Hepatocyte (in vitro differentiated cells): ENCODE data around the gene NUDT7. TPM values are rescaled to one million over a fixed set of nuclear protein-coding genes. Genes with fewer than 3 reads are reported as not detected.

Experiments
- DNase-seq: peaks from one replicate; pipeline ENCODE4 v3.0.0-alpha.2; 2016; ENCODE audit warnings: low spot score
- H2AFZ ChIP-seq: fragments of 200-600 bp; sonication (generic); 2 replicates; pipeline ENCODE4 v1.6.0; 2016; ENCODE audit warnings: antibody characterized with exemption, mild to moderate bottlenecking
- H3K27ac ChIP-seq: fragments of 200-600 bp; sonication (generic); 2 replicates; pipeline ENCODE4 v1.5.1; 2016; ENCODE audit warnings: mild to moderate bottlenecking
- H3K27me3 ChIP-seq: fragments of 200-600 bp; sonication (generic); 2 replicates; pipeline ENCODE4 v1.6.1; 2016
- H3K36me3 ChIP-seq: fragments of 200-600 bp; sonication (generic); replicated peaks from 2 replicates; pipeline ENCODE4 v1.5.1; 2016; ENCODE audit warnings: low read depth; ENCODE audit not compliant: insufficient read depth
- H3K4me1 ChIP-seq: fragments of 200-600 bp; sonication (generic); 2 replicates; pipeline ENCODE4 v1.5.1; 2016; ENCODE audit warnings: mild to moderate bottlenecking, moderate library complexity; ENCODE audit not compliant: insufficient read depth
- H3K4me2 ChIP-seq: fragments of 200-600 bp; sonication (generic); 2 replicates; pipeline ENCODE4 v1.6.0; 2016
- H3K4me3 ChIP-seq: fragments of 200-600 bp; sonication (generic); 2 replicates; pipeline ENCODE4 v1.5.1; 2016; ENCODE audit warnings: mild to moderate bottlenecking
- H3K79me2 ChIP-seq: fragments of 200-600 bp; sonication (generic); 2 replicates; pipeline ENCODE4 v1.6.0; 2017; ENCODE audit warnings: mild to moderate bottlenecking
- H3K9me2 ChIP-seq: fragments of 200-600 bp; sonication (generic); replicated peaks from 2 replicates; pipeline ENCODE4 v1.6.0; 2017; ENCODE audit warnings: mild to moderate bottlenecking; ENCODE audit not compliant: insufficient read depth
- H3K9me3 ChIP-seq: fragments of 200-600 bp; sonication (generic); 2 replicates; pipeline ENCODE4 v1.5.1; 2016; ENCODE audit warnings: low read depth, mild to moderate bottlenecking
- H4K20me1 ChIP-seq: fragments of 200-600 bp; sonication (generic); 2 replicates; pipeline ENCODE4 v1.6.0; 2016; ENCODE audit warnings: mild to moderate bottlenecking; ENCODE audit not compliant: insufficient read depth, poor library complexity, severe bottlenecking
- CTCF ChIP-seq: fragments of 200-600 bp; sonication (generic); IDR thresholded peaks from 2 replicates; pipeline ENCODE4 v1.5.1; 2016; ENCODE audit warnings: antibody characterized with exemption, mild to moderate bottlenecking; ENCODE audit not compliant: poor library complexity
- EZH2 ChIP-seq: fragments of 200-600 bp; sonication (generic); IDR thresholded peaks from 2 replicates; pipeline ENCODE4 v1.6.1; 2016; ENCODE audit warnings: antibody characterized with exemption, mild to moderate bottlenecking, borderline replicate concordance
- EZH2phosphoT487 ChIP-seq: fragments of 200-600 bp; sonication (generic); IDR thresholded peaks from one replicate; pipeline ENCODE4 v1.6.1; 2018; ENCODE audit warnings: antibody characterized with exemption, mild to moderate bottlenecking, low read depth, moderate library complexity; ENCODE audit not compliant: unreplicated experiment, severe bottlenecking
- WGBS: methylation state at CpG from one replicate; pipeline ENCODE4 v1.1.6; 2016; ENCODE audit warnings: low lambda C conversion rate; ENCODE audit errors: missing lambda C conversion rate; 5-methylcytosine and 5-hydroxymethylcytosine counted together
- polyA plus RNA-seq: library from polyadenylated mRNA; unstranded; fragments of >200 nt; fragmentation: Nextera tagmentation; extraction: Ambion mirVana; gene quantifications from 2 replicates; pipeline ENCODE4 v1.2.1, GENCODE V29; 2016
- total RNA-seq: library from RNA; depleted of rRNA; stranded (reverse); fragments of >200 nt; gene quantifications from 2 replicates; pipeline ENCODE4 v1.2.3, GENCODE V29; 2014

NUDT7 gene
- total and polyA plus RNA-seq, 2 experiments from 2014 or later, result 10.3 to 16.7 TPM

- Histone ChIP-seq H3K36me3 (no peaks in the 10 kb centered on the region), H4K20me1 (no peaks in the 10 kb centered on the region), H3K4me3 (no peak overlapping the region), H3K27me3 (no peaks in the 10 kb centered on the region), H3K4me1 (no peaks in the 10 kb centered on the region), H3K9me3 (no peaks in the 10 kb centered on the region), H3K27ac (peak overlapping the region; percentile 34), H3K9me2 (no peaks in the 10 kb centered on the region), H2AFZ (no peak overlapping the region), H3K79me2 (no peaks in the 10 kb centered on the region), H3K4me2 (no peak overlapping the region)
- 41% methylated on average over 5 of the region's 5 CpGs for WGBS
- no peak for TF ChIP-seq EZH2
- TF ChIP-seq CTCF, result no peak
- no peak for TF ChIP-seq EZH2phosphoT487
- peak; percentile 34 for DNase-seq
Observed at GRCh38 chr16:77711775-77712174, 10.5 kb upstream of the NUDT7 start.

- no peak for TF ChIP-seq CTCF
- 90% methylated on average over 5 of the region's 5 CpGs for WGBS
Observed at GRCh38 chr16:77715145-77715544, 7.2 kb upstream of the NUDT7 start.

GRCh38 chr16:77721752-77722308, 484 bp upstream of the NUDT7 start:
- TF ChIP-seq EZH2phosphoT487 (no peak), CTCF (no peak), EZH2 (no peak)
- Histone ChIP-seq H3K9me3 (no peaks in the 10 kb centered on the region), H3K4me1 (peaks cover 5% of the 10 kb centered on the region), H4K20me1 (no peaks in the 10 kb centered on the region), H3K4me3 (no peak overlapping the region), H3K79me2 (no peaks in the 10 kb centered on the region), H3K9me2 (no peaks in the 10 kb centered on the region), H2AFZ (peak overlapping the region; percentile 37), H3K4me2 (peak overlapping the region; percentile 70), H3K27me3 (no peaks in the 10 kb centered on the region), H3K27ac (peak overlapping the region; percentile 24), H3K36me3 (no peaks in the 10 kb centered on the region)
- no peak for DNase-seq
- 71% methylated on average over 12 of the region's 12 CpGs for WGBS

More at GRCh38 chr16:77715145-77715544, 7.2 kb upstream of the NUDT7 start:
- no peak for DNase-seq
- H3K9me2 ChIP-seq, result no peaks in the 10 kb centered on the region
- H3K4me1 ChIP-seq, result no peaks in the 10 kb centered on the region
- no peaks in the 10 kb centered on the region for H3K36me3 ChIP-seq
- no peaks in the 10 kb centered on the region for H3K27me3 ChIP-seq
- no peak overlapping the region for H3K27ac ChIP-seq
- no peaks in the 10 kb centered on the region for H3K9me3 ChIP-seq
- no peaks in the 10 kb centered on the region for H4K20me1 ChIP-seq
- H3K4me2 ChIP-seq, result no peak overlapping the region
- H3K4me3 ChIP-seq, result no peak overlapping the region
- H3K79me2 ChIP-seq, result no peaks in the 10 kb centered on the region
- no peak overlapping the region for H2AFZ ChIP-seq

GRCh38 chr16:77723108-77723514, 797 bp downstream of the NUDT7 start:
- H3K27ac ChIP-seq, result peak overlapping the region; percentile 92
- no peaks in the 10 kb centered on the region for H3K79me2 ChIP-seq
- no peak for TF ChIP-seq EZH2phosphoT487
- TF ChIP-seq CTCF, result no peak
- TF ChIP-seq EZH2, result no peak
- no peaks in the 10 kb centered on the region for H3K36me3 ChIP-seq
- H4K20me1 ChIP-seq, result no peaks in the 10 kb centered on the region
- 13% methylated on average over 5 of the region's 5 CpGs for WGBS
- H3K27me3 ChIP-seq, result no peaks in the 10 kb centered on the region
- peak overlapping the region; percentile 60 for H3K4me3 ChIP-seq
- H3K9me3 ChIP-seq, result no peaks in the 10 kb centered on the region
- peak; percentile 35 for DNase-seq
- peak overlapping the region; percentile 97 for H2AFZ ChIP-seq
- H3K9me2 ChIP-seq, result no peaks in the 10 kb centered on the region
- H3K4me2 ChIP-seq, result peak overlapping the region; percentile 94
- peaks cover 5% of the 10 kb centered on the region for H3K4me1 ChIP-seq
